ENCODE measurements around the gene AGBL4.
"Not testable (repeated sequence)": the region's sequence is repeated elsewhere in the genome, so short reads cannot be mapped to it uniquely, and the experiment has no call there.

The AGBL4 gene

DNA sequence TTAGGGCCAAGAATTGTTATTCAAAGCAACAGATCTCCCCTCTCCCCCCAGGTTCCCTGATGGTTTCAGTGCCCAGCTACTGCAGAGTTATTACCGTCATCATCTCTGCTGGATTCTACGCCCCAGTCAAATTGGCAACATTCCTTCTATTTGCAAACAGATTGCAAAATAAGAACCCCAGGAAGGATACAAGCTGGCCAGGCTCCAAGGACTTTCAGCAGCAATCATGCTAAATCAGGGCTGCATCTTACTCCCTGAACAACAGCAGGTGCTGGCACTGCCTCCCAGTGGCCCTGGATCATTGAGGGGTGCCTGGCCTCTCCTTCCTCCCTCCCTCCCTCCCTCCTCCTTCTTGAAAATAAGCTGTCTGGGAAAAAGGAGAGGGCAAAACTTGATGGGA, 725.5 kb downstream of the AGBL4 start:
- no peak for DNase-seq

DNA sequence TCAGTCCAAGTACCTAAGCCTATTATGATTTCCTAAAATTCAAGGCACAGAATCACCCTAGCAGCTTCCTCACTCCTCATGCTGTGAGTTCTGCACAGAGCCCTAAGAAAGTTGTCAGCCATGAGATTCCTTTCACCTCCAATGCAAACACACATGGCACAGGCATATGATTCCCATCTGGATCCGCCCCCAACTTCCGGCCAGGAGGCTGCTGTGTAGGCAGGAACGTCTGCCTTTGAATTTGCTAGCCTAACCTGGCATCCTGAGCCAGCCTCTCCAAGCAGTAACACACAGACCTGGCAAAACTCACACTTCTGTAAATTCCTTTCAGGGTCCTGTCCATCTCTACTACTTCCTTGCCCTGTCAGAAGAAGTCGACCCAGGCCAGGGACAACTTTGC, 726.0 kb downstream of the AGBL4 start:
- no peak for DNase-seq

DNA sequence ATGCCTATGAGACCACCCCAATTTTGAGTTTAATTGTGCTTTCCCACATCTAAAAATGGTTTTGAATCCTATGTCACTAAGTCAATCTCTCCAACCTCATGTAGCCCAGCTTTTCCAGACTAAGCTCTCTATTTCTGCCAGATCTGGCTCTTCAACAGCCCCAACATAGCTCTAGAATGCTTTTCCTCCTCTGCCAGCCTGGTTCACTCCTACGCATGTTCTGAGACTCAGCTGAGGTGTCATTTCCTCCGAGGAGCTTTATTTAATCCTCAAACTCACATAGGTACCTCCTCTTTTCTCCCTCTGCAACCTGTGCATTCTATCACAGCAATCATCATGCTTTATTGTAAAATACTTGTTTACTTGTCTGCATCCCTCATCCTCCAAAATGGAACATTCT, 729.2 kb downstream of the AGBL4 start:
- no peak for DNase-seq

DNA sequence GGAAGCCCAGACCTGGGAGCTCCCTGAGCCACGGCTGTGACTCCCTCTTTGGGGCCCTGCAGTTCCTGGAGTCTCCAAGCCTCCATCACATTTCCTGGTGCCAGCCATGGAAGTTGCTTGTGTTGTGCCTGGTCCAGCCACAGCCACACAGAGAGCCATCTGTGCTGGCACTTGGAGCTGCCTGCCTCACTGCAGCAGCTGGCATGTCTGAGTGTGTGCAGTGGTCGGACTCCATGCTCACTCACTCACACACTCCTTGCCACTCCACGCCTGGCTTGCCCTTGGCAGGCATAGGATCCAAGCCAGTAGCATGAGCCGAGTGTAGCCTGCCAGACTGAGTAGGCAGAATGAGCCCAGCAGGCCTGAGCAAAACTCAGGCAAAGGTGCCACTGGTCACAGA, 730.7 kb downstream of the AGBL4 start:
- DNase-seq: no peak

DNA sequence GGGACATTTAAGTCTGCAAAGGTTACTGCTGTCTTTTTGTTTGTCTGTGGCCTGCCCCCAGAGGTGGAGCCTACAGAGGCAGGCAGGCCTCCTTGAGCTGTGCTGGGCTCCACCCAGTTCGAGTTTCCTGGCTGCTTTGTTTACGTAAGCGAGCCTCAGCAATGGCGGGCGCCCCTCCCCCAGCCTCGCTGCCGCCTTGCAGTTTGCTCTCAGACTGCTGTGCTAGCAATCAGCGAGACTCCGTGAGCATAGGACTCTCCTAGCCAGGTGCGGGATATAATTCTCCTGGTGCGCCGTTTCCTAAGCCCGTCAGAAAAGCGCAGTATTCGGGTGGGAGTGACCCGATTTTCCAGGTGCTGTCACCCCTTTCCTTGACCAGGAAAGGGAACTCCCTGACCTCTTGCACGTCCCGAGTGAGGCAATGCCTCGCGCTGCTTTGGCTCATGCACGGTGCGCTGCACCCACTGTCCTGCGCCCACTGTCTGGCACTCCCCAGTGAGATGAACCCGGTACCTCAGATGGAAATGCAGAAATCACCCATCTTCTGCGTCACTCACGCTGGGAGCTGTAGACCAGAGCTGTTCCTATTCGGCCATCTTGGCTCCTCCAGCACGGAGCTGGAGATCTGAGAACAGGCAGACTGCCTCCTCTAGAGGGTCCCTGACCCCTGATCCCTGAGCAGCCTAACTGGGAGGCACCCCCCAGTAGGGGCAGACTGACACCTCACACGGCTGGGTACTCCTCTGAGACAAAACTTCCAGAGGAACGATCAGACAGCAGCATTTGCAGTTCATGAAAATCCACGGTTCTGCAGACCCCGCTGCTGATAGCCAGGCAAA, 766.3 kb downstream of the AGBL4 start:
- not testable (repeated sequence) for DNase-seq

DNA sequence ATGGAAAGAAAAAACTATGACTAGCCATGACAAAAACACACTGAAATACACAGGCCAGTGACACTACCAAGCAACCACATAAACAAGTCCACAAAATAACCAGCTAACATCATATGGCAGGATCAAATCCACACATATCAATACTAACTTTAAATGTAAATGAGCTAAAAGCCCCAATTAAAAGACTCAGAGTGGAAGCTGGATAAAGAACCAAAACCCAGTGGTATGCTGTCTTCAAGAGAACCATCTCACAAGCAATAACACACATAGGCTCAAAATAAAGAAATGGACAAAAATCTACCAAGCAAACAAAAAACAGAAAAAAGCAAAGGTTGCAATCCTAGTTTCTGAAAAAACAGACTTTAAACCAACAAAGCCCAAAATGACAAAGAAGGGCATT, 770.8 kb downstream of the AGBL4 start:
- no peak for DNase-seq

GRCh38 chr1:49251019-49251784, 772.6 kb downstream of the AGBL4 start:
- no peak for DNase-seq

DNA sequence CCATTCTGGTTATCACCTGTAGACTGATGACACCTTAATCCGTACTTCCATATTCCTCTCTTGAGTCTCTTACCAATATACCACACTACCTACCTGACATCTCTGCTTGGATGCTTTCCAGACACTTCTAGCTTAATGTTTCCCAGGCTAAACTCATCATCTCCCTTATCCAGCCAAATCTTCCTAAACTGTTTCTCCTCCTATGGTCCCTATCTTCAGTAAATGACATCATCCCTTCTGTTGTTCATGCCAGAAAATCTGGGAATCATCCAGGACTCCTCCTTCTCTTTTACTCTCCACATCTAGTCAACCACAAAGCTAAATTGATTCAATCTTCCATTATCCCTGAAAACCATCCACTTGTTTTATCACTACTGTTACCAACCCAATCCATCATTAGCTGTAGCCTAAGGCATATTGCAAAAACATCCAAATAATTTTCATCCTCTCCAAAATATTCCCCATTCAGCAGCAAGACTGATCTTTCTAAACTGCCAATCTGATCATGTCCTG, 783.0 kb downstream of the AGBL4 start:
- DNase-seq: no peak

DNA sequence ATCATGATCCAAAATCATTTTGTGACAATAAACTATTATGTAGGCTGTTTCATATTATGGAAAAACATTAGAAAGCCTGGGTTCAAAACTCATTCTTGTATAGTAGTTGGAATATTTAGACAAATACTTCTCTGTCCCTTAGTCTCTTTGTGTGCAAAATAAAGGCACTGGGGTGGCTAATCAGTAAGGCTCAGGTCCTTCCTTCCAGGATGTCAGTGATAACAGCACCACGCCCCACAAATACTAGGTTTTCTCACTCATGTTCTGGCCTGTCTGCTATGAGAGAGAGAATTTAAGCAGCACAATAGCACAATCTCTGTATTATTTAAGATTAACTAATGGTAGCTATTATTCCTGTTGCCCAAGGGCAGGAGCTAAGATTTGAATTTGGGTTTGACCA, 788.8 kb downstream of the AGBL4 start:
- no peak for DNase-seq

GRCh38 chr1:49229555-49229954, 794.2 kb downstream of the AGBL4 start:
- no peak for DNase-seq

GRCh38 chr1:49226758-49227157, 797.0 kb downstream of the AGBL4 start:
- DNase-seq: no peak

DNA sequence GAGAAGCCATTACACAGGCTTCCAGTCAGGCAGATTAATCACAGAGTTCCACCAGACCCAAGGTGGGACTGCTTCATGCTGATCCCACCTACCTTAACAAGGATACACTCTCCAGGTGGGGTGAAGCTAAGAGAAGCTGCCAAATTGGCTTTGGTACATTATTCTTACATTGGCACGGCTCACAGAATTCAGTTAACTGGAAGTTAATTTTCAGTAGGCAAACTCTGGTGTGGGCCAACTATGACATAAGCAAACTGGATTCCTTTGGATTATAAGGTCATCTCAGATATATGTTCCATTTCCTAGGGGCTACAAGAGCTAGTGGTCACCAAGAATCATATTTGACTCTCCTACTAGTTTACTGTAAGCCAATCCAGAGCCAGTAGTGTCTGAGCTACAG, 798.3 kb downstream of the AGBL4 start:
- DNase-seq: no peak

- no peak for DNase-seq
Measured at GRCh38 chr1:49213301-49213700, 810.5 kb downstream of the AGBL4 start.

GRCh38 chr1:49208712-49209111, 815.0 kb downstream of the AGBL4 start:
- no peak for DNase-seq

- no peak for DNase-seq
Measured at GRCh38 chr1:49204720-49205119, 819.0 kb downstream of the AGBL4 start.

GRCh38 chr1:49200738-49201137, 823.0 kb downstream of the AGBL4 start:
- no peak for DNase-seq

- DNase-seq: no peak
Measured at GRCh38 chr1:49199564-49199963, 824.2 kb downstream of the AGBL4 start.

DNA sequence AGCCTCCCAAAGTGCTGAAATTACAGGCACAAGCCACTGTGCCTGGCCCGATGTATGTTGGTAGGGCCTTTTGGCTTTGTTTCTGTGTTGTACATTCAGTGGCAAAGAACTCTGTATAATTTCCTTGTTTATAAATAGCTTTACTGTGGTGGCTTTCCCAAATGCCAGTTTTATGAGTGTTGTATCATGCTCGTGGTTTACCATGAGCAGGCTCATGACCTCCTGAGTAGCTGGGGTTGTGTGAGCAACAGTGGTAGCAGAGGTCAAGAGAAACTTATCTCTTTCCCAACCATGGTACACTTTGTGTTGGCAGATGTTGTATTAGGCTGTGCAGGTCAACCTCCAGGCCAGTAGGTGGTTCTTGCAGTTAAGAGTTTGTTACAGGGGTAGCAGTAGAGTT, 826.7 kb downstream of the AGBL4 start:
- no peak for DNase-seq

GRCh38 chr1:49190138-49190537, 833.6 kb downstream of the AGBL4 start:
- DNase-seq: no peak

GRCh38 chr1:49187056-49187455, 836.7 kb downstream of the AGBL4 start:
- DNase-seq: no peak

- DNase-seq: no peak
Measured at GRCh38 chr1:49185450-49185980, 838.2 kb downstream of the AGBL4 start.

- no peak for DNase-seq
Measured at GRCh38 chr1:49183489-49183888, 840.3 kb downstream of the AGBL4 start.

DNA sequence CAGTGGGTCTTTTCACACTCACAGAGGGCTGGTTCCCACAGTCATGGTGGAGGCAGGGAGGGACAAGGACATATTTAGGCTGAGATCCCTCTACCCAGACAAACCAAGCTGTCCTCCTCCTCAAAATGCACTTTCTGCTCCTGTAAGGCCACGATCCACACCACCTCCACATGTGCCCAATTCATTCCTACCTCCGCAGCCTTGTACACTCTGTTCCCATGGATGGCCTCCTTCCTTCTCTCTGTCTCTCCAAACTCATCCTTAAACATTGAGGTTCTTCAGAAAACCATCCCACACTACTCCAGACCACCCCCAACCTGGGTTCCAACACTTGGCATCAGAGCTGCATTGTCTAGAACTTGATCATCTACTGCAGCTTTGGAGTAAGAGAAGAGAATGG, 842.7 kb downstream of the AGBL4 start:
- no peak for DNase-seq

All from MV-4-11 (cell line).